ENCODE results near the gene TMEM169. TPM values are rescaled to one million over a fixed set of nuclear protein-coding genes. Genes with fewer than 3 reads are reported as not detected.

TMEM169 gene
- total RNA-seq, 4 donors from 2014 or later = 0.09 to 0.29 (median 0.19) TPM; not detected in 1

- H3K27me3 ChIP-seq = no peaks in the 10 kb centered on the region
- no peaks in the 10 kb centered on the region for H3K9me3 ChIP-seq
- peak overlapping the region; percentile 39 to 77 (median 64) for H3K4me3 ChIP-seq
- DNase-seq = no peak
- H3K27ac ChIP-seq = peak overlapping the region in 3 of 4 donors; percentile 26 to 56 (median 56)
- intact Hi-C loops (cut with DNase I) = no loop called here
- no peaks in the 10 kb centered on the region for H3K36me3 ChIP-seq
- TF ChIP-seq CTCF (IDR thresholded peaks at IDR 0.05) (no peak), POLR2A (IDR thresholded peaks at IDR 0.05) (no peak)
- H3K4me1 ChIP-seq = peaks cover 3 to 24% (median 12%) of the 10 kb centered on the region in 3 donors
- 14 to 16% methylated on average over 22 of the region's 22 CpGs for WGBS, 2 donors
These were observed 495 bp downstream of the TMEM169 start for GRCh38 chr2:216082117-216082711.

- intact Hi-C loops (cut with DNase I) = no loop called here
- DNase-seq = no peak
These were observed 1.1 kb downstream of the TMEM169 start for GRCh38 chr2:216082805-216083204.

GRCh38 chr2:216083464-216084281, 2.0 kb downstream of the TMEM169 start:
- TF ChIP-seq POLR2A (IDR thresholded peaks at IDR 0.05) = no peak
- DNase-seq = no peak
- Histone ChIP-seq H3K4me1 (peaks cover 3 to 24% (median 12%) of the 10 kb centered on the region in 3 donors), H3K9me3 (no peaks in the 10 kb centered on the region), H3K27me3 (no peaks in the 10 kb centered on the region), H3K4me3 (no peak overlapping the region), H3K36me3 (no peaks in the 10 kb centered on the region), H3K27ac (no peak overlapping the region)
- intact Hi-C loops (cut with DNase I) = no loop called here
- WGBS, 2 donors = 87% methylated on average over 11 of the region's 11 CpGs

More at GRCh38 chr2:216082805-216083204, 1.1 kb downstream of the TMEM169 start:
- no peaks in the 10 kb centered on the region for H3K9me3 ChIP-seq
- H3K4me3 ChIP-seq = no peak overlapping the region
- TF ChIP-seq CTCF (IDR thresholded peaks at IDR 0.05) = no peak
- H3K36me3 ChIP-seq = no peaks in the 10 kb centered on the region
- no peaks in the 10 kb centered on the region for H3K27me3 ChIP-seq
- H3K27ac ChIP-seq = no peak overlapping the region
- 53 to 68% methylated on average over 3 of the region's 3 CpGs for WGBS, 2 donors
- peaks cover 3 to 24% (median 12%) of the 10 kb centered on the region in 3 donors for H3K4me1 ChIP-seq

GRCh38 chr2:216084547-216084946, 2.8 kb downstream of the TMEM169 start:
- WGBS, 2 donors = 55 to 79% methylated on average over 3 of the region's 3 CpGs
- no peaks in the 10 kb centered on the region for H3K9me3 ChIP-seq
- no peak for DNase-seq
- H3K27ac ChIP-seq = no peak overlapping the region
- H3K27me3 ChIP-seq = no peaks in the 10 kb centered on the region
- H3K4me1 ChIP-seq = peaks cover 3 to 24% (median 12%) of the 10 kb centered on the region in 3 donors
- no peak overlapping the region for H3K4me3 ChIP-seq
- intact Hi-C loops (cut with DNase I) = no loop called here
- H3K36me3 ChIP-seq = no peaks in the 10 kb centered on the region
- no peak for TF ChIP-seq CTCF (IDR thresholded peaks at IDR 0.05)
- TF ChIP-seq POLR2A (IDR thresholded peaks at IDR 0.05) = no peak

GRCh38 chr2:216086207-216086893, 4.6 kb downstream of the TMEM169 start:
- H3K36me3 ChIP-seq = no peaks in the 10 kb centered on the region
- no peak for DNase-seq
- peaks cover 3 to 16% (median 7%) of the 10 kb centered on the region in 3 donors for H3K4me1 ChIP-seq
- H3K27ac ChIP-seq = no peak overlapping the region
- H3K27me3 ChIP-seq = no peaks in the 10 kb centered on the region
- no peak overlapping the region for H3K4me3 ChIP-seq
- 92 to 100% methylated on average over 2 of the region's 2 CpGs for WGBS, 2 donors
- TF ChIP-seq POLR2A (IDR thresholded peaks at IDR 0.05) = no peak
- no peak for TF ChIP-seq CTCF (IDR thresholded peaks at IDR 0.05)
- intact Hi-C loops (cut with DNase I) = no loop called here
- no peaks in the 10 kb centered on the region for H3K9me3 ChIP-seq

Data from esophagus squamous epithelium (tissue), 5 donors.